Measurements from ENCODE around the gene KCNH8. TPM values are rescaled to one million over a fixed set of nuclear protein-coding genes. Genes with fewer than 3 reads are reported as not detected.

KCNH8 gene
- total RNA-seq, 6 experiments from 2014 or later: not detected

DNA sequence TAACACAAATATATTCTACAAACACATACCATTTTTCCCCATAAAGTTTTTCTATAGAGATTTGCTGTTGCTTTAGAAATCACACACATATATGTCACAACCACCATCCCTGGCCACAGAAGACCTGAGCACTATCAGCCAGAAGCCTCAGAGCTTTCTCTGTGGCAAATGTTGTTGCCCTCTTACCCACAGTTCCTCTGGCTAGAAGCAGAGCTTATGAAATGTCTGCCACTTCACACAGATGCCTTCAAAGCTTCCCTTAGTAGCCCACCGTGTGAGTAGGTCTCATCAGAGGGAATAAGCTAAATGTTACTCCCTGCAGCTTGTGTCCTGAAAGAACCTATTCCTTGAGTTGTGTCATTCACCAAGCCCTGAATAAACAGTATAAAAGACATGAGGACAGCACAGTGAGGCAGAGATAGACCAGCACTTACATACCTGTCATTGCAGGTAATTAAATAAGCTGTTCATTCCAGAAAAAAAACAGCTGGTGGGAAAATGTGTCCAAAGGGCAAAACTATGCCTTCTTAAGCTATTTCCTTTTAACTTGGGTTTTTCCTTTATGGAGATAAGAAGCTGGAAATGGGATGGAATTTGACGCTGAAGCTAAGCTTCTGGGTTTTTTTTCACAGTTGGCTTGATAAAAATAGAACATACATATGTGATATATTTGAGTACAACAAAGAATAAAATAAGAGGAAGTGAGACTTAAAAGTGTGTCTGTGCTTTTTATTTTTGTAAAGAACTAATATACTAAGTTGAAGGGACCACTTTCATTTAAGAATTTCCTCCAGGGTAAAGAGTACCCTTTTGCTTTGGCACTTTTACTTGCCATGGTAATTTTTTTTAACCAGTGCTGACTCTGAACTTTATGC lies 391.4 kb downstream of the KCNH8 start:
- ATAC-seq (no peak), DNase-seq (no peak)
- Histone ChIP-seq H3K4me1 (no peaks in the 10 kb centered on the region), H3K4me3 (no peak overlapping the region), H3K27ac (no peak overlapping the region), H3K27me3 (no peaks in the 10 kb centered on the region), H3K9me3 (no peaks in the 10 kb centered on the region), H3K36me3 (no peaks in the 10 kb centered on the region)
- WGBS (ENCODE audit: insufficient coverage, low coverage, low lambda C conversion rate, missing lambda C conversion rate): 25% methylated on average over 2 of the region's 2 CpGs
- TF ChIP-seq, protein P1, sequence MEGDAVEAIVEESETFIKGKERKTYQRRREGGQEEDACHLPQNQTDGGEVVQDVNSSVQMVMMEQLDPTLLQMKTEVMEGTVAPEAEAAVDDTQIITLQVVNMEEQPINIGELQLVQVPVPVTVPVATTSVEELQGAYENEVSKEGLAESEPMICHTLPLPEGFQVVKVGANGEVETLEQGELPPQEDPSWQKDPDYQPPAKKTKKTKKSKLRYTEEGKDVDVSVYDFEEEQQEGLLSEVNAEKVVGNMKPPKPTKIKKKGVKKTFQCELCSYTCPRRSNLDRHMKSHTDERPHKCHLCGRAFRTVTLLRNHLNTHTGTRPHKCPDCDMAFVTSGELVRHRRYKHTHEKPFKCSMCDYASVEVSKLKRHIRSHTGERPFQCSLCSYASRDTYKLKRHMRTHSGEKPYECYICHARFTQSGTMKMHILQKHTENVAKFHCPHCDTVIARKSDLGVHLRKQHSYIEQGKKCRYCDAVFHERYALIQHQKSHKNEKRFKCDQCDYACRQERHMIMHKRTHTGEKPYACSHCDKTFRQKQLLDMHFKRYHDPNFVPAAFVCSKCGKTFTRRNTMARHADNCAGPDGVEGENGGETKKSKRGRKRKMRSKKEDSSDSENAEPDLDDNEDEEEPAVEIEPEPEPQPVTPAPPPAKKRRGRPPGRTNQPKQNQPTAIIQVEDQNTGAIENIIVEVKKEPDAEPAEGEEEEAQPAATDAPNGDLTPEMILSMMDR (IDR thresholded peaks at IDR 0.05): no peak
- TF ChIP-seq POLR2A (IDR thresholded peaks at IDR 0.05): no peak
- intact Hi-C loops (cut with DNase I): no loop called here

DNA sequence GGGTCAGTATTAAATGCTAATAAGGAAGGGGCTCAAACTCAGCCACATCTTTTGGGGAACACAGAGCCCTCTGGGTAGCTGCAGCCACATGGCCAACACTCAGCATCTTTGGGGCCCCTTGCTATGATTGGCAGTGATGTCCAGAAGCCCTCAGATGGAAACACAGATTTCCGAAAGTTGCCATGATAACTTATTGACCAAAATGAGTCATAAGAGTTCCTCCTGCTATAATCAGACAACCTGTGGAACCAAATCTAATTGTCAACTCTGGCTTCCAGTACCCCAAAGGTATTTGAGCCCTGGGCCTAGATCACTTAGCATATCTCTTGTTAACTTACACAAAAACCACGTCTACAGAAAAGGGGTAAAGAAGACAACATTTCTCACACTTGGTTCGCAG lies 392.2 kb downstream of the KCNH8 start:
- 56% methylated on average over 3 of the region's 3 CpGs for WGBS (ENCODE audit: insufficient coverage, low coverage, low lambda C conversion rate, missing lambda C conversion rate)
- H3K9me3 ChIP-seq: no peaks in the 10 kb centered on the region
- no peak overlapping the region for H3K4me3 ChIP-seq
- intact Hi-C loops (cut with DNase I): no loop called here
- ATAC-seq (no peak), DNase-seq (no peak)
- no peak overlapping the region for H3K27ac ChIP-seq
- no peaks in the 10 kb centered on the region for H3K27me3 ChIP-seq
- H3K36me3 ChIP-seq: no peaks in the 10 kb centered on the region
- TF ChIP-seq, protein P1 (IDR thresholded peaks at IDR 0.05): no peak
- TF ChIP-seq POLR2A (IDR thresholded peaks at IDR 0.05): no peak
- no peaks in the 10 kb centered on the region for H3K4me1 ChIP-seq

DNA sequence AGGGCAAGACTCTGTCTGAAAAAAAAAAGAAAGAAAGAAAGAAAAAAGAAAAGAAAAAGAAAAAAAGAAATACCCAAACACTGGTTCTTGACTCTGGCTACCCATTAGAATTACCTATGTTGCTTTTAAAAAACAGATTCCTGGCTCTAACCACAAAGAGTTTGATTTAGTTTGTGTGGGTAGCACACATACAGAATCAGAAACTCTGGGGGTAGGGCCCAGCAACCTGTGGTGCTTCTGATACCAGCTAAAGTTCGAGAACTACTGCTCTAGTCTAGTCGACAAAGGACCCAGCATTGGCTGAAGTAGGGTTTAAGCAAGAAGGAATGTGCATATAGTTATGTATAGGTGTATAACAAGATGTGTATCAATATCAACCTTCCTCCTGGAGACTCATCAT lies 393.0 kb downstream of the KCNH8 start:
- no peak overlapping the region for H3K4me3 ChIP-seq
- no peaks in the 10 kb centered on the region for H3K4me1 ChIP-seq
- intact Hi-C loops (cut with DNase I): no loop called here
- no peak overlapping the region for H3K27ac ChIP-seq
- WGBS (ENCODE audit: insufficient coverage, low coverage, low lambda C conversion rate, missing lambda C conversion rate): 53% methylated on average over 2 of the region's 2 CpGs
- no peaks in the 10 kb centered on the region for H3K36me3 ChIP-seq
- H3K27me3 ChIP-seq: no peaks in the 10 kb centered on the region
- no peaks in the 10 kb centered on the region for H3K9me3 ChIP-seq
- TF ChIP-seq POLR2A (IDR thresholded peaks at IDR 0.05): no peak
- TF ChIP-seq, protein P1 (IDR thresholded peaks at IDR 0.05): no peak
- DNase-seq (no peak), ATAC-seq (no peak)

DNA sequence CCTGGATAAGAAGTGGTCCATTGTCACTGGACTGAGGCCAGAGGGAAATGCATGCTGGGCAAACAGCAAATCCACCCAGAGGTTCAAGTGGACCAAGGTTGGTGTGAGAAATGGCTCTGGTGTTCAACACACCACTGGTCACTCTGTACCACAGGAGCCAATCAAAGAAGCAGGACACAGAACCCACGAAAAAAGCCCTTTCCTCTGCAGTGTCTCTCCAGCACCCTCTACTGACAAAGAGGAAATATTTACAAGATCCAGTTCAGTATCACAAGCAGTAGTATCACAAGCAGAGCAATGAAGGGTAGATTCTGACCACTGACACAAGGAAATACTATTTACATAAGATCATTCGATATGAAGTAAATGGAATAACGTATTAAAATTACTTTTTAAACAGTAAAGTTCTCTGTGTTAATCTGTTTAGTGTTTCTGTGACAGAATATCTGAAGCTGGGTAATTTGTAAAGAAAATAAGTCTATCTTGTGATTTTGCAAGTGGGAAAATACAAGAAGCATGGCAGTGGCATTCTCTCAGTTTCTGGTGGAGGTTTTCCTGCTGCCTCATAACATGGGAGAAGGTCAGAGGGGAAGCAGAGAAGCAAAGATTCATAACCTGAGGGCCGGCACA lies 395.0 kb downstream of the KCNH8 start:
- ATAC-seq: peak; percentile 37 to 60 (median 46)
- 17% methylated on average over 4 of the region's 4 CpGs for WGBS (ENCODE audit: insufficient coverage, low coverage, low lambda C conversion rate, missing lambda C conversion rate)
- Histone ChIP-seq H3K4me1 (no peaks in the 10 kb centered on the region), H3K36me3 (no peaks in the 10 kb centered on the region), H3K9me3 (no peaks in the 10 kb centered on the region), H3K27me3 (no peaks in the 10 kb centered on the region), H3K4me3 (no peak overlapping the region), H3K27ac (no peak overlapping the region)
- TF ChIP-seq, protein P1 (IDR thresholded peaks at IDR 0.05): peak in 3 of 4 donors; percentile 25 to 42 (median 30)
- no peak for TF ChIP-seq POLR2A (IDR thresholded peaks at IDR 0.05)
- intact Hi-C loops (cut with DNase I): no loop called here
- no peak for DNase-seq

All from right lobe of liver (tissue), 6 donors.